ENCODE results near the gene CXCL12.

CXCL12 gene

DNA sequence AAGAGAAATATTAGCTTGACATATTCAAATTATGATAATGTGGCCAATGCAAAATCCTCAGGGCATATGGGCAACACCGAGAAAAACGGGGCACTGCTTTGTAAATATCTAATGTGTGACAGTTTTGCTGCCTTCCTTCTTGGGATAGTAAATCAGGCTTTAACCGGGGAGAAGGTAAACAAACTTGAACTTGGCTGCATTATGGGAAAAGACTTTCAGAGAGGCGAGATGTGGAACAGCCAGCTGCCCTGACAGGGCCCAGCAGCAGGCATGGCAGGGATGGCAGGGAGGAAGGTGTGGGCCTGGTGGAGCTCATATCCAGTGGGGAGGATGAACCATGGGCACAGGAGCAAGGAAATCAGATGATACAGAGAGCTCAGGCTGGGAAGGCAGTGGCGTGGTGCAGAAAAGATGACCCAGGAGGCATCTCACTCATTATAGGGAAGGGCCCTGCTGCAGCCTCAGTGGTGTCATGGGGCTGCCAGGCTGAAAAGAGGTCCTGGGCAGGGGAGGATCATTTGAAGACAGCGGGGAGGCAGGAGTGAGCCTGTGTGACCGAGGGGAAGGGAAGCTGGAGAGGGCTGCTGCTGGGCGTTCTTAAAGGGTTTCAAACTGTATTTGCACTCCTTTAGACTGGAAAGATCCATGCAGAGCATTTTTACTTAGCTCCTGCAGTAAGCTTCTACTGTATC, 26.7 kb downstream of the CXCL12 start:
- Histone ChIP-seq H3K9ac (ENCODE audit: low read length) (no peak overlapping the region), H3K36me3 (ENCODE audit: control insufficient read depth, insufficient read depth, low read length) (no peaks in the 10 kb centered on the region), H3K9me3 (ENCODE audit: control insufficient read depth, insufficient read depth, low read depth, low read length) (no peaks in the 10 kb centered on the region), H3K4me1 (ENCODE audit: control insufficient read depth, insufficient read depth, low read length) (peaks cover 27% of the 10 kb centered on the region), H3K4me3 (ENCODE audit: low read depth, low read length) (no peak overlapping the region), H3K27ac (ENCODE audit: low read depth, low read length) (no peak overlapping the region), H3K27me3 (ENCODE audit: control insufficient read depth, insufficient read depth, low read length) (no peaks in the 10 kb centered on the region)

GRCh38 chr10:44357023-44357540, 27.8 kb downstream of the CXCL12 start:
- no peaks in the 10 kb centered on the region for H3K27me3 ChIP-seq (ENCODE audit: control insufficient read depth, insufficient read depth, low read length)
- H3K9ac ChIP-seq (ENCODE audit: low read length) = no peak overlapping the region

DNA sequence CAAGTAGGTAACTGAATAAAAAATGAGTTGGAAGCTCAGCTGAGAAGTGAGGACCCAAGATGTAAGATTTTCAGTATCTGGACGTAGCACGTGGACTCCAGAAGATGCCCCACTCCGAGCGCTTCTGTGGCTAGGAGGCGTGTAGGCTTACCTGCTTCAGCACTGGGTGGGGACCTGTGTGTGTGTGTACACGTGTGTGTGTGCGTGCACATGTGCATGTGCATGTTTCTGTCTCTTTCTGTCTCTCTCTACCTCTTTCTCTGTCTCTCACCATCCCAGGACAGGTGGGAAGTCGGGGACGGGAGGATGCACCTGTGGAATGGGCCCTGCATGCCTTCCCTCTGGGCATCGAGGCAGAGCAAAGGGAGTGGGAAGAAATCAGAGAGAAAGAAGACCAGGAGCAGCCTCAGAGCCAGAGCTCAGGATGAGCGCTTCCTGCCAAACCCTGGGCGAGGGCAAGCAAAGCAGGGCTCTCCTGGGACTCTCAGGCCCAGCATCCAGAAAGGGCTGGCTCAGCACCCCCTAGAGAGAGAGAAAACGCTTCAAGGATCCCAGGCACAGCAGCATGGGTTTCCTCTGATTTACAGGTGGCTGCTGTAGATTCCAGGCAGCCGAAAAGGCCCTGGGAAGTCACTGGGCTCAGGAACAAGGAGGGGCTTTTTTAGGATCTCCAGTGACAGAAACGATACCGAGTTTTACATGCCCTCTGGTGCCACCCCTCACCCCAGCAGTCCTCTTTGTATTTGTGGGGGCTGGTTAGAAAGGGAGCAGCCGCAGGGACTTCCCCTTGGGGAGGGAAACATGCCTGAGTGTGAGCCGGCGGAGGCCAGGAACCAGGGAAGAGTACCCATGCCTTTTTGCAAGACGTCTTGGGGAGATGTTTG, 28.5 kb downstream of the CXCL12 start:
- no peaks in the 10 kb centered on the region for H3K9me3 ChIP-seq (ENCODE audit: control insufficient read depth, insufficient read depth, low read depth, low read length)
- H3K4me3 ChIP-seq (ENCODE audit: low read depth, low read length) = no peak overlapping the region
- H3K27me3 ChIP-seq (ENCODE audit: control insufficient read depth, insufficient read depth, low read length) = no peaks in the 10 kb centered on the region
- no peaks in the 10 kb centered on the region for H3K36me3 ChIP-seq (ENCODE audit: control insufficient read depth, insufficient read depth, low read length)
- no peak overlapping the region for H3K27ac ChIP-seq (ENCODE audit: low read depth, low read length)
- no peak overlapping the region for H3K9ac ChIP-seq (ENCODE audit: low read length)
- peaks cover 28% of the 10 kb centered on the region for H3K4me1 ChIP-seq (ENCODE audit: control insufficient read depth, insufficient read depth, low read length)

More at GRCh38 chr10:44357023-44357540, 27.8 kb downstream of the CXCL12 start:
- Histone ChIP-seq H3K4me1 (ENCODE audit: control insufficient read depth, insufficient read depth, low read length) (peaks cover 24% of the 10 kb centered on the region), H3K9me3 (ENCODE audit: control insufficient read depth, insufficient read depth, low read depth, low read length) (no peaks in the 10 kb centered on the region), H3K4me3 (ENCODE audit: low read depth, low read length) (no peak overlapping the region), H3K27ac (ENCODE audit: low read depth, low read length) (no peak overlapping the region), H3K36me3 (ENCODE audit: control insufficient read depth, insufficient read depth, low read length) (no peaks in the 10 kb centered on the region)

- Histone ChIP-seq H3K36me3 (ENCODE audit: control insufficient read depth, insufficient read depth, low read length) (no peaks in the 10 kb centered on the region), H3K9ac (ENCODE audit: low read length) (no peak overlapping the region), H3K27me3 (ENCODE audit: control insufficient read depth, insufficient read depth, low read length) (no peaks in the 10 kb centered on the region), H3K4me3 (ENCODE audit: low read depth, low read length) (no peak overlapping the region), H3K4me1 (ENCODE audit: control insufficient read depth, insufficient read depth, low read length) (peaks cover 28% of the 10 kb centered on the region), H3K27ac (ENCODE audit: low read depth, low read length) (no peak overlapping the region), H3K9me3 (ENCODE audit: control insufficient read depth, insufficient read depth, low read depth, low read length) (no peaks in the 10 kb centered on the region)
Observed at GRCh38 chr10:44355630-44356029, 29.3 kb downstream of the CXCL12 start.

DNA sequence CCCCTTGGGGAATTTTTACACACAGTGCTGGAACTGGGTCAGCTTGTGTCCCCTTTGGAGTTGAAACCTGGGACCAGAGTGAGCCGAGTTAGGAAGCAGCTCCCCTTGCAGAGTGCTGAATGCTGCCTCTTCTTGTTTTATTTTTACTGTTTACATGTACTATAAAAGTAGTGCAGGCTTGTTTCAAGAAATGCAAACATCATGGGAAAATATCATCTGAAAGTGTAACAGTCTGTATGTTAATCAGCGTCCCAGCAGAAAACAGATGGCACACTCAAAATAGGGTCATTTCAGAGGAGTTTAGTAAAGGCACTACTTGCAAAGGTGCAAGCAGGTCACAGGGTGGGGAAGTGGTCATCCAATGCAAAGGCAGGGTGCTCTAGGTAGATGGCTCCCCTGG, 30.1 kb downstream of the CXCL12 start:
- H3K9me3 ChIP-seq (ENCODE audit: control insufficient read depth, insufficient read depth, low read depth, low read length) = no peaks in the 10 kb centered on the region

DNA sequence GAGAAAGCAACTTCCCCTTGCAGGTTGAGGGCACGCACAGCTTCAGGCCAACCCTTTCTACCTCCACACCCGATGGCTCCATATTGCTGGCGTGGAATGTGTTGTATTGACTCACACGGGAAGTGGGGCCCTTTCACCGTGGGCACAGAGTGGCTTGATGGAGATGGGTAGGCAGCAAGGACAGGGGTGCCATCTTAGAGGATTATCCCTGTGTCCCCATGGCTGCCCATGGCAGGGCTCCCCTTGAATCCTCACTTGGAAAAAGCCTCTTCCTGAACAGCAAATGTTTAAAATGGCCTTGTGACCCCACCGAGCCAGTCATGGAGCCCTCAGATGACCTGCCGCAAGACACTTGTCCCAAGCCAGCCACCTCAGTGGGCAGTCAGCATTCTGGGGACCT, 31.2 kb downstream of the CXCL12 start:
- no peak overlapping the region for H3K9ac ChIP-seq (ENCODE audit: low read length)
- no peak overlapping the region for H3K27ac ChIP-seq (ENCODE audit: low read depth, low read length)
- no peaks in the 10 kb centered on the region for H3K27me3 ChIP-seq (ENCODE audit: control insufficient read depth, insufficient read depth, low read length)
- H3K4me1 ChIP-seq (ENCODE audit: control insufficient read depth, insufficient read depth, low read length) = peaks cover 22% of the 10 kb centered on the region
- no peaks in the 10 kb centered on the region for H3K36me3 ChIP-seq (ENCODE audit: control insufficient read depth, insufficient read depth, low read length)
- no peak overlapping the region for H3K4me3 ChIP-seq (ENCODE audit: low read depth, low read length)
- no peaks in the 10 kb centered on the region for H3K9me3 ChIP-seq (ENCODE audit: control insufficient read depth, insufficient read depth, low read depth, low read length)

More for the DNA sequence above, 30.1 kb downstream of the CXCL12 start:
- Histone ChIP-seq H3K36me3 (ENCODE audit: control insufficient read depth, insufficient read depth, low read length) (no peaks in the 10 kb centered on the region), H3K4me3 (ENCODE audit: low read depth, low read length) (no peak overlapping the region), H3K27me3 (ENCODE audit: control insufficient read depth, insufficient read depth, low read length) (no peaks in the 10 kb centered on the region), H3K4me1 (ENCODE audit: control insufficient read depth, insufficient read depth, low read length) (peaks cover 24% of the 10 kb centered on the region), H3K27ac (ENCODE audit: low read depth, low read length) (no peak overlapping the region), H3K9ac (ENCODE audit: low read length) (no peak overlapping the region)

DNA sequence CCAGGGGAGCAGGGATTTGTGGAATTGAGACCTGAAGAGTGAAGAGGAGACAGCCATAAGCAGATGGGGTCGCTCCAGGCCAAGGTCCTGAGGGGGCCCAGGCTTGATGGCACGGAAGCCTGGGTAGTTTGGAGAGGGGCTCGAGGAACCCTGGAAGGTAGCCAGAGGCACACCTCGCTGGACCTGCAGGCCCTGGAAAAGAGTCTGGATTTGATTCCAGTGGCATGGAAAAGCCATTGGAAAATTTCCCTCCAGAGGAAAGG, 31.8 kb downstream of the CXCL12 start:
- no peak overlapping the region for H3K4me3 ChIP-seq (ENCODE audit: low read depth, low read length)
- no peak overlapping the region for H3K27ac ChIP-seq (ENCODE audit: low read depth, low read length)
- no peaks in the 10 kb centered on the region for H3K9me3 ChIP-seq (ENCODE audit: control insufficient read depth, insufficient read depth, low read depth, low read length)
- H3K4me1 ChIP-seq (ENCODE audit: control insufficient read depth, insufficient read depth, low read length) = peaks cover 22% of the 10 kb centered on the region
- H3K9ac ChIP-seq (ENCODE audit: low read length) = no peak overlapping the region
- H3K27me3 ChIP-seq (ENCODE audit: control insufficient read depth, insufficient read depth, low read length) = no peaks in the 10 kb centered on the region
- H3K36me3 ChIP-seq (ENCODE audit: control insufficient read depth, insufficient read depth, low read length) = no peaks in the 10 kb centered on the region

GRCh38 chr10:44352316-44353127, 32.4 kb downstream of the CXCL12 start:
- H3K4me1 ChIP-seq (ENCODE audit: control insufficient read depth, insufficient read depth, low read length) = peaks cover 22% of the 10 kb centered on the region
- H3K9ac ChIP-seq (ENCODE audit: low read length) = no peak overlapping the region
- no peaks in the 10 kb centered on the region for H3K9me3 ChIP-seq (ENCODE audit: control insufficient read depth, insufficient read depth, low read depth, low read length)
- H3K27ac ChIP-seq (ENCODE audit: low read depth, low read length) = no peak overlapping the region
- H3K36me3 ChIP-seq (ENCODE audit: control insufficient read depth, insufficient read depth, low read length) = no peaks in the 10 kb centered on the region
- no peaks in the 10 kb centered on the region for H3K27me3 ChIP-seq (ENCODE audit: control insufficient read depth, insufficient read depth, low read length)
- no peak overlapping the region for H3K4me3 ChIP-seq (ENCODE audit: low read depth, low read length)

DNA sequence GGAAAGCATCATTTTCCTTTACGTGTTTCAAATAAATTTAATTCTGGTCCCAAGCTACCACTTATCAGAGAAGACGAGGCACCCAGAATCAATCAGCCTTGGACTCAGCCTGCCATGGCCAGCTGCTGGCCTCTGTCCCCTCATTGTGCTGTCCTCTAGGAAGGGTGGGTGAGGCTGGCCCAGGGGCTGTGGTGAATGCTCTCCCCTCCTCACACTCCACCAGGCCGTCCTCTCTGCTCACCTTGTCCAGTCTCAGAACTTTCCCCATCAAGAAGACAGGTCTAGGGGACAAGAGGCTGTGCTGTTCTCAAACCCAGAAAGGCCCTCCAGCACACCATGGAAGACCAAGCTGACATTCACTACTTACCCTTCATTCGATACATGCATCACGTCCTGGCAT, 36.4 kb downstream of the CXCL12 start:
- Histone ChIP-seq H3K9ac (ENCODE audit: low read length) (no peak overlapping the region), H3K27me3 (ENCODE audit: control insufficient read depth, insufficient read depth, low read length) (no peaks in the 10 kb centered on the region), H3K4me3 (ENCODE audit: low read depth, low read length) (no peak overlapping the region), H3K36me3 (ENCODE audit: control insufficient read depth, insufficient read depth, low read length) (no peaks in the 10 kb centered on the region), H3K4me1 (ENCODE audit: control insufficient read depth, insufficient read depth, low read length) (peaks cover 14% of the 10 kb centered on the region; the same call in 1 of the 2 replicates), H3K9me3 (ENCODE audit: control insufficient read depth, insufficient read depth, low read depth, low read length) (no peaks in the 10 kb centered on the region), H3K27ac (ENCODE audit: low read depth, low read length) (no peak overlapping the region)

DNA sequence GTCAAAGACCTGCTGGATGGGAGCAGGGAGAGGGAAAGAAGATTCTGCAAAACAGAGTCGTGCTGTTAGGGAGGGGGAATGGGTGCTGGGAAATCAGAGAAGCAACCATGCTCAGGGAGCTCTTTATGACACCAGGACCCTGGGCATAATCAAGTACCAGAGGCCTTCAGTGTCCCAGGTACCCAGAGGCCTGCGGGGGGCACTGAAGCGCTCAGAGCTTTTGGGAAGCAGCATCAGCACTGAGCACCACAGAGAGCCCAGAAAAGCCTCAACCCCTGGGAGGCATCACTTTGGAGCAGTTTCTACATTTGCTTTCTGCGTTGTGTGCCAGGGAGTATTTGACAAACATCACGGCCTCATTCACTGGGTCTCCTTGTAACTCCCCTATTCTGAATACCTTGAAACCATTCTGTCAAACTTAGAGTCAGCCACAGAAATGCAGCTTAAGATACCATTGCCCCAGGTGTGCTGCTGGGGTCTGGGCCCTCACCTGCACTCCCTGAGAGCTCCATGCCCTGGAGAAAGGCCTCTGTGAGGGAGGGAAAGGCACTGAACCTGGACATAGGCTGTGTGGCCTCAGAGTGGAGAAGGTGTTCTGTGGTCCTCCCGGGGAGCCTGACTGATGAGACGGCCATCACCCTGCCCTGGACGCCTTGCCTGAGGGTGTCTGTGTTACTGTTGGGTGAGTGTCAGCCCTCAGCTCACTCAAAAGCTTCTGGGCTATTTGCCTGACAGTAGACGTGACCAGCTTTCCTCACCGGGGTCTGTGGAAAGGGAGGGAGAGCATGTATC, 37.1 kb downstream of the CXCL12 start:
- Histone ChIP-seq H3K27ac (ENCODE audit: low read depth, low read length) (no peak overlapping the region), H3K4me1 (ENCODE audit: control insufficient read depth, insufficient read depth, low read length) (peaks cover 14% of the 10 kb centered on the region; the same call in 1 of the 2 replicates), H3K36me3 (ENCODE audit: control insufficient read depth, insufficient read depth, low read length) (no peaks in the 10 kb centered on the region), H3K27me3 (ENCODE audit: control insufficient read depth, insufficient read depth, low read length) (no peaks in the 10 kb centered on the region), H3K9me3 (ENCODE audit: control insufficient read depth, insufficient read depth, low read depth, low read length) (no peaks in the 10 kb centered on the region), H3K9ac (ENCODE audit: low read length) (no peak overlapping the region), H3K4me3 (ENCODE audit: low read depth, low read length) (no peak overlapping the region)

Data from HUES6 (cell line).